AG10803 (cell line): Measurements from ENCODE around the gene SPATA31D1.

Source experiments
- DNase-seq: peaks from one replicate; pipeline ENCODE4 v3.0.0; 2010; ENCODE audit warnings: low read depth
- H3K4me3 ChIP-seq: 2 replicates; pipeline ENCODE4 v1.5.1; 2011; ENCODE audit warnings: mild to moderate bottlenecking, low read length, control low read depth
- TF ChIP-seq, protein P1 (sequence below): conservative IDR thresholded peaks from 2 replicates; pipeline ENCODE4 v1.5.1; 2011; ENCODE audit warnings: mild to moderate bottlenecking, low read length, control low read depth, inconsistent platforms

SPATA31D1 gene

DNA sequence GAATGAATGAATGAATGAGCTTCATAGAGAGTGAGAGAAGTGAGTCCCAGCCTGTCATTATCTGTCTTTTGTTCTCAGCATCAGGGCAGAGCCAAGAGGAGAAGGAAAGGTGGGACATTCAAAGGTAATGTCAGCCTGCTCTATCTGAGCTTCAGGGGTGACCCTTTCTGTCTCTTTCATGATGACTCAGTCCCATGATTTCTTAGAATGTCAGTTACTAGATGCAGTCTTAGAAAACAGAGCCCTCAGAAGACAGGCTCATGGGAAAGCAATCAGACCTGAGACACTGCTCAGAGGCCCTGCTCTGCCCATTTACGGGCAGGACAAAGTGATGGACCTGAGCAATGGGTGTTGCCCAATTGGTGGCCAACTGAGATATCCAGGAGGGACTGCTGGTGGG is 1.1 kb downstream of the SPATA31D1 start:
- no peak overlapping the region for H3K4me3 ChIP-seq
- TF ChIP-seq, protein P1, sequence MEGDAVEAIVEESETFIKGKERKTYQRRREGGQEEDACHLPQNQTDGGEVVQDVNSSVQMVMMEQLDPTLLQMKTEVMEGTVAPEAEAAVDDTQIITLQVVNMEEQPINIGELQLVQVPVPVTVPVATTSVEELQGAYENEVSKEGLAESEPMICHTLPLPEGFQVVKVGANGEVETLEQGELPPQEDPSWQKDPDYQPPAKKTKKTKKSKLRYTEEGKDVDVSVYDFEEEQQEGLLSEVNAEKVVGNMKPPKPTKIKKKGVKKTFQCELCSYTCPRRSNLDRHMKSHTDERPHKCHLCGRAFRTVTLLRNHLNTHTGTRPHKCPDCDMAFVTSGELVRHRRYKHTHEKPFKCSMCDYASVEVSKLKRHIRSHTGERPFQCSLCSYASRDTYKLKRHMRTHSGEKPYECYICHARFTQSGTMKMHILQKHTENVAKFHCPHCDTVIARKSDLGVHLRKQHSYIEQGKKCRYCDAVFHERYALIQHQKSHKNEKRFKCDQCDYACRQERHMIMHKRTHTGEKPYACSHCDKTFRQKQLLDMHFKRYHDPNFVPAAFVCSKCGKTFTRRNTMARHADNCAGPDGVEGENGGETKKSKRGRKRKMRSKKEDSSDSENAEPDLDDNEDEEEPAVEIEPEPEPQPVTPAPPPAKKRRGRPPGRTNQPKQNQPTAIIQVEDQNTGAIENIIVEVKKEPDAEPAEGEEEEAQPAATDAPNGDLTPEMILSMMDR: no peak
- DNase-seq: no peak

DNA sequence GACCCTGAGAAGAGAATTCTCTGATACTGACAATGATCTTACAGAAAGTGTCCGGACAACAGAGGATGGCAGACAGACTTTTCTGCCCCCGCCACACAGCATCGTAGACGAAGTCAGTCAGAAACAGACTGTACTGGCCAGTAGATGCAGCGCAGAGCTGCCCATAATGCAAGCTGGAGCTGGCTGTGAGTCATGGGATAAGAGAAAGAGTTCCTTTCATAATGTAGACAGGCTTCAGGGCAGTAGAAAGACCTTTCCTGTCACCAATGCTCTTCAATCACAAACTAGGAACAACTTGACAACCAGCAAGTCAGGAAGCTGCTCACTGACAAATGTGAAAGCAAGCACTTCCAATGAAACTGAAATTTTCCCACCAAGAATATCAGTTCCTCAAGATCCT is 5.1 kb downstream of the SPATA31D1 start:
- no peak overlapping the region for H3K4me3 ChIP-seq
- TF ChIP-seq, protein P1: no peak
- no peak for DNase-seq

DNA sequence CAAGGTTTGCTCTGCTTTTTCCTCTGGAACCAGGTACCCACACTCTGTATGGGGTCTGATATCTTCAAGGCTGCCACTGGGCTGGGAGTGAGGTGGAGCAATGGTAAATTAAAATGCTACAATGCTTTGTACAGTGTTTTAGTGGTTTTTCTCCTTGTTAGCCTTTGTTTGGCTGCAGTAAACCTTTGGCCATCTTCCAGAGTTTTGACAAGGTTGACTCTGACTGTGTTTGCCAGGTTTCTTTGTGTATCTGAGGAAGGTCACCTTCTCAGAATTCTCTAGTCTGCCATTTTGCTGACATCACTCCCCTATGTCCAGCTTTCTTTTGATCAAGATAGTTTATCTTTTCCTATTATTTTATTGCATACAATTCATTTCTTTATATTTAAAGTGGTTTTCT is 11.2 kb downstream of the SPATA31D1 start:
- DNase-seq: no peak
- TF ChIP-seq, protein P1: no peak
- no peak overlapping the region for H3K4me3 ChIP-seq

DNA sequence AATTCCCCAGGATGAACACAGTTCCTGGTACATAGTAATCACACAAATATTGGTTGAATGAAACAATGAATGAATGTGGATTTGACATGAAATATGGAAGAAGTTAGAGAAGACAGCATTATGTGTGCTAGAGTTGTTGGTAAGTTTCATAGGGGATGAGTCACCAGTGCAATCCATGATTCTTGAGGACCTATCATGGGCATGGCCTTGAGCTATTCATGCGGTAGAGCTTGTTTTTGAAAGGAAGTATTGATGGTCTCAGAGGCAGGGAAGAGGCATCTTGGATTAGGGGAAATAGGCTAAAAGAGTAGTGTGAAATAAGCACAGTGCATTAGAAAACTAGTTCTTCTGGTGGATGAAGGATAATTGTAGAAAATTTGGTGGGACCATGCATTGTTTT is 22.1 kb downstream of the SPATA31D1 start:
- H3K4me3 ChIP-seq: no peak overlapping the region
- TF ChIP-seq, protein P1: no peak
- DNase-seq: no peak

- no peak for DNase-seq
- TF ChIP-seq, protein P1: no peak
- H3K4me3 ChIP-seq: no peak overlapping the region
Measured at GRCh38 chr9:82011133-82011532, 22.6 kb downstream of the SPATA31D1 start.

- no peak for DNase-seq
- TF ChIP-seq, protein P1: no peak
- no peak overlapping the region for H3K4me3 ChIP-seq
Measured at GRCh38 chr9:82012276-82012675, 23.7 kb downstream of the SPATA31D1 start.

DNA sequence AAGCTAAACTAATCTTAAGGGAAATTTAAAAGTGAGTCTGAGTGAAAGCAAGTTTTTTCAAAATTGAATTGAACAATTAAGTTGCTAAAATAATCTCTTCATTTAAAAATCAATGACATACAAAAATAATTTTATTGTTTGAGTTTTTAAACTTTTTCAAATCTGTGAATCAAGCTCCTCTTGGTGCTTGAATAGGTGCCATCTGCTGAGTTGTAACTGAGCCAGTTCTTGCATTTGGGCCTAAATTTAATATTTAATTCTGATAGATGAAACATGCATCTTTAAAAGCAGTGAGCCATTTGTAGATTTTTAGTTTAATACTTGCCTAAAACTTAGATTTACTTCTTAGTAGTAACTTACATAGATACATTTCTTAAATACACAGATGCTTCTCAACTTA is 31.8 kb downstream of the SPATA31D1 start:
- peak; percentile 8 for DNase-seq
- TF ChIP-seq, protein P1: no peak
- no peak overlapping the region for H3K4me3 ChIP-seq
